Myocyte (in vitro differentiated cells): Measurements from ENCODE around the gene PINLYP. TPM values are rescaled to one million over a fixed set of nuclear protein-coding genes. Genes with fewer than 3 reads are reported as not detected.

Experiments
- DNase-seq: peaks from one replicate; pipeline ENCODE4 v3.0.0-alpha.2; 2012; ENCODE audit warnings: low read depth
- total RNA-seq: library from RNA; depleted of rRNA; stranded (reverse); fragments of >200 nt; gene quantifications from 2 replicates; pipeline ENCODE4 v1.2.3, GENCODE V29; 2014

PINLYP gene
- total RNA-seq, 1 donor from 2014 or later: 0.94 TPM

DNA sequence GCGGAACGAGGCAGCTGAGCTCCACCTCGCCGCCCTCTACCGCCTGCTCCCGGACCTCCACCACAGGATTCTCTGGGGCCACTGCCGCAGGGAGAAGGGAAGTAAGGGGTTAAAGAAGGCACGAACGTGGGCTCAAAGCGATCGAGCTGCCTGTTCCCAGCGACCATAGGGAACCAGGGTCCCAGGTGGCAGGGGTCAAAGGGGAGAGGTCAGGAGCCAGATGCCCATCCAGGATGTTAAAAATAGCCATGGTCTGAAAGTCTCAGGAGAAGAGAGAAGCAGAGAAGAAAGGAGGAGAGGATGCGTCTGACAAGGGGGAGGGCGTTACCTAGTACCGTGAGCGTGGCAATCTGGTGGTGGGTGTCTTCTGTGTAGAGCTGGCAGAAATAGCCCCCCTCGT, 51.2 kb downstream of the PINLYP start:
- no peak for DNase-seq

DNA sequence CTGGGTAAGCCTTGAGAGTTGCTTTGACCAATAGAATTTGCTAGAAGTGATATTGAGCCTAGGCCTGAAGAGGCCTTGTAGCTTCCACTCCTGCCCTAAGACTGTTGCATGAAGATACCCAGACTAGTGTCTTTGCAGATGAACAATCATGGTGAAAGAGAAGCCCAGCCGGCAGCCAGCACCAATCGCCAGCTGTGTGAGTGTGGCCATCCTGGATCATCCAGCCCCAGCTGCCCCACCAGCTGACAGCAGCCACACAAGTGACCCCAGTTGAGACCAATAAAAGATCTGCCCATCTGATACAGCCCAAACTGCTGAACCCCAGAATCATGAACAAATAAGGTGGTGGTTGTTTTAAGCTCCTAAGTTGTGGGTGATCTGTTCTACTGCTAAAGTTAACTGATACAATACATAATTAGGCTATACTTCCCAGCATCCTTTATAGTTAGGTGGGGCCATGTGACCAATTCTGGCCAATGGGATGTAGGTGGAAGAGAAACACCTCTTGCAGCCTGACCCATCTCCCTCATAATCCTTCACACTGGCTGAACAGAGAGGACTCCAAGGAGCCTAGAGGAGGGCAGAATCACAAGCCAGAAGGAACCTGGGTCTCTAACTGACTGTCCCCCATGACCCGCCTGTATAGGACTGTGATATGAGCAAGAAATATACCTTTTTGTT, 53.2 kb downstream of the PINLYP start:
- peak; percentile 38 for DNase-seq

DNA sequence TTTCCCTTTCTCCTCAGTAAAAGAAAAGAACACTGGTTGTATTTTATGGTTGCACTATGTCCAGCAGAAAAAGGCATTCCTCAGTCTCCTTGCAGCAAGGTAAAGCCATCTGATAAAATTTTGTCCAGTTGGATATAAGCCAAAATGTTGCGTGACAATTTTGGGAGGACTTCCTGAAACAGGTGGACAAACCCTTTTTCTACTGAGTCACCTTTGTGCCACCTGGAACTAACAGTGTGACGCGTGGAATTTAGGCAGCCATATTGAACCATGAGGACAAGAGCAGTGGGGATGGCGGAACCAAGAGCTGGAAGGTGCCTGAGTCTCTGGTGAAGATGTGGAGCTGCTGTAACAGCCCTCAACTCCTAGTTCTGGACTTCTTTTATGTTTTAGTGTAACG, 55.9 kb downstream of the PINLYP start:
- no peak for DNase-seq

Other genes starting within 250 kb of the PINLYP start
- gene CD177, start 222.1 kb upstream of the PINLYP start, total RNA-seq: 0.10 and 0.29 TPM in 2 replicates
- gene TEX101, start 160.9 kb upstream of the PINLYP start, total RNA-seq: not detected in 2 replicates
- gene LYPD3, start 110.2 kb upstream of the PINLYP start, total RNA-seq: 0.21 and 0.37 TPM in 2 replicates
- gene PHLDB3, start 71.1 kb upstream of the PINLYP start, total RNA-seq: 7.8 and 15.7 TPM in 2 replicates
- 17.6 and 19.8 TPM in 2 replicates for gene ETHE1, start 48.6 kb upstream of the PINLYP start, total RNA-seq
- gene ZNF575, start 42.6 kb upstream of the PINLYP start, total RNA-seq: not detected in 2 replicates
- gene XRCC1, start 274 bp upstream of the PINLYP start, total RNA-seq: 29.2 and 32.1 TPM in 2 replicates
- gene IRGQ, start 20.3 kb downstream of the PINLYP start, total RNA-seq: 41.3 and 48.1 TPM in 2 replicates
- 10.1 and 12.2 TPM in 2 replicates for gene ZNF576, start 20.8 kb downstream of the PINLYP start, total RNA-seq
- 0.10 TPM in 1 of 2 replicates, not detected in the other for gene SRRM5, start 36.3 kb downstream of the PINLYP start, total RNA-seq
- gene ZNF428, start 43.8 kb downstream of the PINLYP start, total RNA-seq: 52.6 and 65.2 TPM in 2 replicates
- 1.4 and 1.6 TPM in 2 replicates for gene CADM4, start 64.0 kb downstream of the PINLYP start, total RNA-seq
- gene PLAUR, start 94.4 kb downstream of the PINLYP start, total RNA-seq: 6.3 and 6.9 TPM in 2 replicates
- not detected in 2 replicates for gene IRGC, start 140.3 kb downstream of the PINLYP start, total RNA-seq
- gene SMG9, start 179.2 kb downstream of the PINLYP start, total RNA-seq: 16.0 and 19.3 TPM in 2 replicates
- gene KCNN4, start 205.2 kb downstream of the PINLYP start, total RNA-seq: 0.27 and 1.6 TPM in 2 replicates
- 0.11 TPM in 1 of 2 replicates, not detected in the other for gene LYPD5, start 226.6 kb downstream of the PINLYP start, total RNA-seq